Right atrium auricular region (tissue), 2 donors: ENCODE results near the gene CD33. TPM values are rescaled to one million over a fixed set of nuclear protein-coding genes. Genes with fewer than 3 reads are reported as not detected.
"Not testable (repeated sequence)": the region's sequence is repeated elsewhere in the genome, so short reads cannot be mapped to it uniquely, and the experiment has no call there.

Source experiments
- DNase-seq: peaks from one replicate; pipeline ENCODE4 v3.0.0-alpha.2; 2019; ENCODE audit warnings: low spot score
- H3K27ac ChIP-seq, 2 donors: fragments of 200-600 bp; sonication (generic); 1 replicate in 1 of 2; 2 replicates in 1 of 2; pipeline ENCODE4 v1.5.1; 2016 to 2019
- H3K27me3 ChIP-seq, 2 donors: fragments of 200-600 bp; sonication (generic); one replicate each; pipeline versions ENCODE4 v1.5.1 to v1.6.0; 2017 to 2019
- H3K36me3 ChIP-seq: fragments of 200-600 bp; sonication (generic); one replicate; pipeline ENCODE4 v1.5.1; 2016
- H3K4me1 ChIP-seq, 2 donors: fragments of 200-600 bp; sonication (generic); one replicate each; pipeline versions ENCODE4 v1.5.1 to v1.6.0; 2017 to 2019
- H3K4me3 ChIP-seq, 2 donors: fragments of 200-600 bp; sonication (generic); 1 replicate in 1 of 2; 2 replicates in 1 of 2; pipeline ENCODE4 v1.5.1; 2017 to 2019; ENCODE audit warnings: mild to moderate bottlenecking in 1 of 2, moderate library complexity in 1 of 2
- H3K9me3 ChIP-seq, 2 donors: fragments of 200-600 bp; sonication (generic); one replicate each; pipeline ENCODE4 v1.5.1; 2019
- total RNA-seq, 2 donors: library from RNA; depleted of rRNA; stranded (reverse); fragments of >200 nt; gene quantifications; one replicate each; pipeline ENCODE4 v1.1.0, GENCODE V29; 2016
- TF ChIP-seq, protein P1 (sequence below), 2 donors: fragments of 200-600 bp; sonication (generic); IDR thresholded peaks; one replicate each; pipeline ENCODE4 v1.5.1; 2019; ENCODE audit warnings: antibody characterized with exemption in 2 of 2

The CD33 gene
- total RNA-seq = 1 to 10 TPM; 2.3 to 4.2 TPM

DNA sequence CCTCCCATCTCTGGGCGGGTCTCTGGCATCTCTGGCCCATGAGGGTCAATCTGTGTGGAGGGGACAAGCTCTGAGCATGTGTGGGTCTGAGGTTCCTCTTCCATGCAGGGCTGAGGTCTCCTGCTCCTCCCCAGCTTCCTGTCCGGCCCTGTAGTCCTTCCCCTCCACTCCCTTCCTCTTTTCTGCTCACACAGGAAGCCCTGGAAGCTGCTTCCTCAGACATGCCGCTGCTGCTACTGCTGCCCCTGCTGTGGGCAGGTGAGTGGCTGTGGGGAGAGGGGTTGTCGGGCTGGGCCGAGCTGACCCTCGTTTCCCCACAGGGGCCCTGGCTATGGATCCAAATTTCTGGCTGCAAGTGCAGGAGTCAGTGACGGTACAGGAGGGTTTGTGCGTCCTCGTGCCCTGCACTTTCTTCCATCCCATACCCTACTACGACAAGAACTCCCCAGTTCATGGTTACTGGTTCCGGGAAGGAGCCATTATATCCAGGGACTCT lies at the start of gene CD33:
TSS of gene CD33 (plus strand) at position 183 of the 496 bp plus-strand sequence. CDS start at position 222, 39 bp downstream.
- not testable (repeated sequence) for H3K36me3 ChIP-seq, H3K4me1 ChIP-seq, H3K27me3 ChIP-seq, H3K9me3 ChIP-seq, H3K27ac ChIP-seq, DNase-seq
- peak within 1 kb of the TSS in 1 of 2 donors; percentile 21 for H3K4me3 ChIP-seq

DNA sequence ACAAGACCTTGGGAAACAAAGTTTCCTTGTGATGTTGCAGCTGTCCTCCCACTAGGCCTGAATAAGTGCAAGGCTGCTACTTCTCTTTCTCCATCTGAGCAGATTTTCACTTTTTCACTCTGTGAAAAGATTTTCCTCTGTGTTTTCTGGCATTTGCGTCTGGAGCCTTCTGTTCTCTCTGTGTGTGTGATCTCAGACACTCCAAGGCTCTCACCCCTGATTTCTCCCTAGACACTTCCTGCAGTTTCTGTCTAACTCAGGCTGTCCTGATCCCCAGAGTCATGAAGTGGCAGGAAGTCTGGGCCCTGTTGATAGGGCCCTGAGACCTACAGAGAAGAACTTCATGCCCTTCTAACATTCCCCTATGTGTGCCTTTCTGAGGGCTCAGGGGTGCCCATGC lies 45.6 kb upstream of the CD33 start:
- H3K9me3 ChIP-seq = no peaks in the 10 kb centered on the region
- no peak overlapping the region for H3K4me3 ChIP-seq
- H3K4me1 ChIP-seq = no peaks in the 10 kb centered on the region
- no peak for DNase-seq
- H3K27ac ChIP-seq = no peak overlapping the region
- H3K36me3 ChIP-seq = no peaks in the 10 kb centered on the region
- TF ChIP-seq, protein P1, sequence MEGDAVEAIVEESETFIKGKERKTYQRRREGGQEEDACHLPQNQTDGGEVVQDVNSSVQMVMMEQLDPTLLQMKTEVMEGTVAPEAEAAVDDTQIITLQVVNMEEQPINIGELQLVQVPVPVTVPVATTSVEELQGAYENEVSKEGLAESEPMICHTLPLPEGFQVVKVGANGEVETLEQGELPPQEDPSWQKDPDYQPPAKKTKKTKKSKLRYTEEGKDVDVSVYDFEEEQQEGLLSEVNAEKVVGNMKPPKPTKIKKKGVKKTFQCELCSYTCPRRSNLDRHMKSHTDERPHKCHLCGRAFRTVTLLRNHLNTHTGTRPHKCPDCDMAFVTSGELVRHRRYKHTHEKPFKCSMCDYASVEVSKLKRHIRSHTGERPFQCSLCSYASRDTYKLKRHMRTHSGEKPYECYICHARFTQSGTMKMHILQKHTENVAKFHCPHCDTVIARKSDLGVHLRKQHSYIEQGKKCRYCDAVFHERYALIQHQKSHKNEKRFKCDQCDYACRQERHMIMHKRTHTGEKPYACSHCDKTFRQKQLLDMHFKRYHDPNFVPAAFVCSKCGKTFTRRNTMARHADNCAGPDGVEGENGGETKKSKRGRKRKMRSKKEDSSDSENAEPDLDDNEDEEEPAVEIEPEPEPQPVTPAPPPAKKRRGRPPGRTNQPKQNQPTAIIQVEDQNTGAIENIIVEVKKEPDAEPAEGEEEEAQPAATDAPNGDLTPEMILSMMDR (IDR thresholded peaks at IDR 0.05) = no peak
- H3K27me3 ChIP-seq = no peaks in the 10 kb centered on the region

DNA sequence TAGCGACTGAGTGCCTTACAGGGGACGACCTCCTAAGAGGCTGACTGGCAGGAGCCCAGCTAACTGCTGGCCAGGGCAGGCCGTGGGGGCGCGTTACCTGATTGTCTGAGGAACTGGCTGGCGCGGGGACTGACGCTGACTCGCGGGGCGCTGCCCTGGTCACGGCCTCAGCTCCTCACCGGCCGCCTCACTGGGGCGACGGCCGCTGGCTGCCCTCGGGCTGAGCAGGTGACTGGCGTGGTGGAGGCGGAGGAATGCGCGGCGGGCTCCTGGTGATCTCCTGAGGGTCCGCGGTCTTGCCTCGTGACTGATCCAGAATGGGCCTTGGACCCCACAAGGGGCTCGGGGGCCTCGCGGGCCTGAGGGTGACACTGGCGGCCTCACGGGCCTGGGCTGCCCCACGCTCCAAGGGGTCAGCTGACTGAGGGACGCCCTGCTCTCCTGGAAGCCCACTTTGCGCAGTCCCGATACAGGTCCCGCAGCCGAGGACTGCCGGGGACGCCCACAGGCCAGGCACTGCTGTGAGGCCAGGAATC lies 43.4 kb upstream of the CD33 start:
- TF ChIP-seq, protein P1 (IDR thresholded peaks at IDR 0.05) = no peak
- DNase-seq = no peak
- no peak overlapping the region for H3K4me3 ChIP-seq
- no peaks in the 10 kb centered on the region for H3K36me3 ChIP-seq
- no peaks in the 10 kb centered on the region for H3K27me3 ChIP-seq
- H3K9me3 ChIP-seq = no peaks in the 10 kb centered on the region
- H3K27ac ChIP-seq = no peak overlapping the region
- H3K4me1 ChIP-seq = no peaks in the 10 kb centered on the region

DNA sequence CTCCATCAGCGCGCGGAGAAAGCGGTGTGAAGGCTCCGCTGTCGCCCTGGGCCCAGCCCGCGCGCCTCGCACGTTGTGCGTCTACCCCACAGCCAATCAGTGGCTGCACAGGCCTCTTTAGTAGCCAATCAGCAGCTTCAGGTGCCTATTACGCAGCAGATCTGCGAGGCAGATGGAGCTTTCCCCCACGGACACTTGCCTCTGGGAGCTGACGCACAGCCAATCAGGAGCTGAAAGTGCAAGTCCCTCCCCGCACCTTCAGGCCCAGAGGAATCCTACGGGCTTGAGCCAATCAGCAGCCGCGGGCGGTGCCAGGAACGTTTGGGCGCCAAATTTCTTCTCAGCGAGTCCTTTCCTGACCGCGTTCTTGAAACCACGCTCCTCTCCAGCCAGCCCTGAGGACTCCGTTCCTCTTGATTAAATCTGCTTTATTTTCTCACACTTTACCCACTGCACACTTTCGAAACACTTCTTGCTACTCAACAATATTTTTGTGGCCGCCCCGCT lies 42.9 kb upstream of the CD33 start:
- TF ChIP-seq, protein P1 (IDR thresholded peaks at IDR 0.05) = no peak
- no peaks in the 10 kb centered on the region for H3K27me3 ChIP-seq
- H3K36me3 ChIP-seq = no peaks in the 10 kb centered on the region
- H3K4me3 ChIP-seq = no peak overlapping the region
- no peak overlapping the region for H3K27ac ChIP-seq
- no peaks in the 10 kb centered on the region for H3K4me1 ChIP-seq
- DNase-seq = no peak
- no peaks in the 10 kb centered on the region for H3K9me3 ChIP-seq

DNA sequence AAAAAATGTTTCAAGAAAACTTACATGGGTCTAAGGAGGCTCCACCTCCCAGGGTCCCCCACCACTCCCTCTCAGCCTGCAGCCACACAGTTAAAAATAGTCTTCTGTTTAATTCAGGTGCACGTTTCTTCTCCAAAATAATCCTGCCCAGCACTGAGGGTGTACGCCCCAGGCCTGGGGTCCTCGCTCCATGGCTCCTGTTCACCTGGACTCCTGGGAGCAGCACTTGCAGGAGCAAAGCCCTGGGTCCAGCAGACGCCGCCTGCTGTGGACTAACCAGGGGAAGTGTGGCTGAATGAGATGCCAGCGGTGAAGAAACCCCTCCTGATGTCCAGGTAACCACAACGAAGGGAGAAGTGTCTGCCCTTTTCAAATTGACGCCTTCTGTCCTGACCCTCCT lies 41.3 kb upstream of the CD33 start:
- no peaks in the 10 kb centered on the region for H3K9me3 ChIP-seq
- H3K27me3 ChIP-seq = no peaks in the 10 kb centered on the region
- H3K27ac ChIP-seq = no peak overlapping the region
- H3K4me3 ChIP-seq = no peak overlapping the region
- DNase-seq = no peak
- H3K36me3 ChIP-seq = no peaks in the 10 kb centered on the region
- TF ChIP-seq, protein P1 (IDR thresholded peaks at IDR 0.05) = no peak
- no peaks in the 10 kb centered on the region for H3K4me1 ChIP-seq

GRCh38 chr19:51185069-51185867 lies 39.6 kb upstream of the CD33 start:
- TF ChIP-seq, protein P1 (IDR thresholded peaks at IDR 0.05) = no peak
- no peaks in the 10 kb centered on the region for H3K4me1 ChIP-seq
- no peaks in the 10 kb centered on the region for H3K9me3 ChIP-seq
- no peak overlapping the region for H3K4me3 ChIP-seq
- H3K36me3 ChIP-seq = no peaks in the 10 kb centered on the region
- no peak for DNase-seq
- no peaks in the 10 kb centered on the region for H3K27me3 ChIP-seq
- H3K27ac ChIP-seq = no peak overlapping the region
